GM12892 (cell line): ENCODE data around the gene ANKRD40. TPM values are rescaled to one million over a fixed set of nuclear protein-coding genes. Genes with fewer than 3 reads are reported as not detected.
A peak's percentile ranks its signal among the peaks of the same experiment; 100 is the strongest.

Experiments
- DNase-seq: peaks from one replicate; pipeline ENCODE4 v3.0.0; 2011; ENCODE audit not compliant: insufficient read length
- FAIRE-seq: peaks from 2 replicates; lab custom pipeline; 2011; peaks lifted over from hg19 to GRCh38; lab: Jason Lieb, UNC
- POLR2A ChIP-seq: IDR thresholded peaks from 2 replicates; pipeline ENCODE4 v1.6.1; 2011; ENCODE audit warnings: low read depth, low read length, control low read depth
- POLR2AphosphoS5 ChIP-seq: IDR thresholded peaks from 2 replicates; pipeline ENCODE4 v1.6.1; 2011; ENCODE audit warnings: low read depth, low read length, control low read depth
- TAF1 ChIP-seq: IDR thresholded peaks from 2 replicates; pipeline ENCODE4 v1.6.1; 2011; ENCODE audit warnings: low read depth, mild to moderate bottlenecking, control low read depth, low read length, borderline replicate concordance
- polyA plus RNA-seq: library from polyadenylated mRNA; unstranded; fragments of >200 nt; gene quantifications from one replicate; pipeline ENCODE4 v1.2.1, GENCODE V29; 2012; ENCODE audit warnings: missing spikeins, inconsistent platforms; ENCODE audit not compliant: missing spikeins

ANKRD40 gene, protein sequence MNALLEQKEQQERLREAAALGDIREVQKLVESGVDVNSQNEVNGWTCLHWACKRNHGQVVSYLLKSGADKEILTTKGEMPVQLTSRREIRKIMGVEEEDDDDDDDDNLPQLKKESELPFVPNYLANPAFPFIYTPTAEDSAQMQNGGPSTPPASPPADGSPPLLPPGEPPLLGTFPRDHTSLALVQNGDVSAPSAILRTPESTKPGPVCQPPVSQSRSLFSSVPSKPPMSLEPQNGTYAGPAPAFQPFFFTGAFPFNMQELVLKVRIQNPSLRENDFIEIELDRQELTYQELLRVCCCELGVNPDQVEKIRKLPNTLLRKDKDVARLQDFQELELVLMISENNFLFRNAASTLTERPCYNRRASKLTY
- 11.2 TPM for polyA plus RNA-seq

- peak; percentile 77 for DNase-seq
- peak; percentile 76 for FAIRE-seq
- TF ChIP-seq TAF1 (peak; percentile 88), POLR2A (peak; percentile 80; the same call in 1 of the 2 replicates), POLR2AphosphoS5 (peak; percentile 60)
Measured at GRCh38 chr17:50707289-50708049, at the start of gene ANKRD40. TSS of gene ANKRD40 (minus strand) at chr17:50707914. CDS start at chr17:50707654, 260 bp downstream.

DNA sequence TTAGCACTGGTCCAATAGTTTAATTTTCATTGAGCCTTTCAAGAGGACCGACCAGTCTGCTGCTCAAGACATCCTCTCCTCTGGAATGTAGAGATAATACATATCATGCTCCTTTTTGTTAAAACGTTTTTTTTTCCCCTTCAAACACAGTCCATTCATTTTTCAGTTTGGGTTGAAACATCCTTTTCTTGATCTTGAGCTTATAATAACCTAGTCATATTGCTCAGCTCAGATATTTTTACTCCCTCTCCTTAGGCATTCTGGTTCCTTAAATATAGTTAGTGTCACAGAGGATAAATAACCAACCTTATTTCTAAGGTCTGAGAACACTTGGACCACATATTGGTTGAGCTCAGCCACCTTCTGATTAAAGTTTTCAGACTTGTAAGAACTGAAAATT, 46.8 kb upstream of the ANKRD40 start:
- FAIRE-seq (peak; percentile 50), DNase-seq (no peak)
- no peak for TF ChIP-seq TAF1
- no peak for TF ChIP-seq POLR2A
- TF ChIP-seq POLR2AphosphoS5, result no peak

DNA sequence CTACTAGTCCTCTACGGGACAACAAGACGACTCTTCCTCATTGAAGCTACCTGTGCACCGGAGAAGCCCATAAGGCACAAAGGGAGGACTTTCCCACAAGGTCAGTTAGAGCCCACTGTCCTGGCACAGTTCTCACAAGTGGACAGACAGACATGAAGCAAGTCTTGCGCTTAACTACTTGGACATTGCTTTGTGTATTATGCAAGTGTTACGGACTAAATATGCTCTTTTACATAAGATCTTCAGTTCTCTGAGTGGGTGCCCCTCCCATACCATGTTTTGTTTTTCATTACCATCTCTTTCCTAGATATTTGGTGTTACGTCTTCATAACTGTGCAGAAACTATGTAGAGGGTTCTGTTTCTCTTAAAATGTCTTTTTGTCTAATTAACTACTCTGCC, 41.5 kb upstream of the ANKRD40 start:
- no peak for DNase-seq
- no peak for TF ChIP-seq POLR2AphosphoS5
- TF ChIP-seq POLR2A, result no peak
- no peak for TF ChIP-seq TAF1
- FAIRE-seq, result no peak

- FAIRE-seq (no peak), DNase-seq (no peak)
- no peak for TF ChIP-seq TAF1
- TF ChIP-seq POLR2A, result no peak
- TF ChIP-seq POLR2AphosphoS5, result no peak
Measured at GRCh38 chr17:50745631-50746030, 37.9 kb upstream of the ANKRD40 start.

DNA sequence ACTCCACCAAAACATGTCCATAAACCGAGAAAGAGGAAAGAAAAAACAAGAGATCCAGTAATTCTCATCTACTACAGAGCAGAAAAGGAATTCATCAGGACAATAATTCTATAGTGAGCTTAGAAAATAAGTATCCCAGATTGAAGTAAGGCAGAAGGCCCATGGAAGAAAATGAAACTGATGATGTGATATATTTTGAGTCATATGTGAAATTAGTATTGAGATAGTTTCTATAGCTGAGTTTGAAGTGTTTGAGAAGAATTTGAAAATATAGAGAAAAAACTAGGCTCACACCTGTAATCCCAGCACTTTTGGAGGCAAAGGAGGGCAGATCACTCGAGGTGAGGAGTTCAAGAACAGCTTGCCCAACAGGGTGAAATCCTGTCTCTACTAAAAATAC, 31.4 kb upstream of the ANKRD40 start:
- no peak for DNase-seq
- TF ChIP-seq POLR2A (no peak), TAF1 (no peak), POLR2AphosphoS5 (no peak)
- no peak for FAIRE-seq

- FAIRE-seq (no peak), DNase-seq (no peak)
- TF ChIP-seq POLR2AphosphoS5 (no peak), POLR2A (no peak), TAF1 (no peak)
Measured at GRCh38 chr17:50737118-50737698, 29.5 kb upstream of the ANKRD40 start.

- FAIRE-seq (no peak), DNase-seq (no peak)
Measured at GRCh38 chr17:50735287-50735686, 27.6 kb upstream of the ANKRD40 start.

GRCh38 chr17:50731575-50732460, 24.1 kb upstream of the ANKRD40 start:
- TF ChIP-seq TAF1 (no peak), POLR2A (no peak), POLR2AphosphoS5 (no peak)
- no peak for FAIRE-seq
- no peak for DNase-seq

More at GRCh38 chr17:50735287-50735686, 27.6 kb upstream of the ANKRD40 start:
- TF ChIP-seq POLR2A (no peak), TAF1 (no peak), POLR2AphosphoS5 (no peak)

DNA sequence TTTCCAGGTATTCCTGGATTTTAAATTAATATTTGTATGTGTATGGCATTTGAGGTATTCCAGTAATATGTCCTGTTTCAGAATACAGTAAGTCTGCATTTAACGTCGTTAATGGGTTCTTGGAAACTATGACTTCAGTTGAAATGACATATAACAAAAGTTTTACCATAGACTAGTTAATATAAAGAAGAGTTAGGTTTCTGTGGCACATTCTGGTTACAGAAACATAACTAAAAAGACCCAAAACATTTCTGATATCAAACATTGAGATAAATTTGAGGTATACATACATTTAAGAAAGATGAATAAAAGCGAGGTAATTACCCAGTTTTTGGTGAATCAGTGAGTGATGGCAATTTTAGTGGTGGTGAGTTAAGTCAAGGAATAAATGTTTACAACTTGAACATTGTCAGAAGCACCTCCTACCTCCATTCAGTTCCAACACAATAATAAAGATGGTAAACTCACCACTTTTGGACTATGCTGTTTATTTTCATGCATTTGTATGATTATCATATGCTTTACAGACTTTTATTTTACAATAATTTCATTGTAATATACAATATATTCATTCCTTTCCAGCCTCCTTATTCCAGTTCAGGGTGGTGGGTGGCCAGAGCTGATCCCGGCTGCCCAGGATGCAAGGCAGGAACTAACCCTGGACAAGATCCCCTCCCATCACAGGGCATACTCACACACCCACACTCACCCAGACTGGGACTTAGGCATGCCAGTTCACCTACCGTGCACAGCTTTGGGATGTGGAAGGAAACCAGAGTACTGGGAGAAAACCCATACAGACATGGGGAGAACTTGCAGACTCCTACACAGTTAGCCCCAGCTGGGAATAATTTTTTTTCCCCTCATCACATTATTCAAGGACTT, 21.4 kb upstream of the ANKRD40 start:
- DNase-seq (no peak), FAIRE-seq (no peak)
- TF ChIP-seq POLR2AphosphoS5 (no peak), POLR2A (no peak), TAF1 (no peak)

DNA sequence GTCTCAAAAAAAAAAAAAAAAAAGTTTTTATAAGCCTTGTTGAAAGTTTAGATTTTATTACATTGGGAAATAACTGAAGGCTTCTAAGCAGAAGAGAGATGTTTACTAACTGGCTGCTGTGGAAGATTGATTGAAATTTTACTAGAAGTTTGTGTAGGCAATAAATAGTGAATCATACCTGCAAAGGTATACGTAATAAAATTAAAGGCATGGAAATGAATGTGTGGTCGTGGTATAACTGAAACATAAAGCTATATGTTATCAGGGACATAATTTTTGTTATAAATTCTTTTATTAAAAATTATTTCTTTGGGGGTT, 20.4 kb upstream of the ANKRD40 start:
- TF ChIP-seq TAF1 (no peak), POLR2AphosphoS5 (no peak), POLR2A (no peak)
- DNase-seq (no peak), FAIRE-seq (no peak)
